Gastrocnemius medialis (tissue), 4 donors: ENCODE measurements around the gene TSLP. TPM values are rescaled to one million over a fixed set of nuclear protein-coding genes. Genes with fewer than 3 reads are reported as not detected.

ENCODE experiments used
- ATAC-seq, 2 donors: fragments of 150-250 bp; one replicate each; pipeline ENCODE4 v1.9.1; 2016
- DNase-seq, 2 donors: peaks; one replicate each; pipeline ENCODE4 v3.0.0-alpha.2; 2019
- H3K27ac ChIP-seq, 4 donors: fragments of 200-600 bp; sonication (generic); 1 replicate in 1 of 4; 2 replicates in 3 of 4; pipeline ENCODE4 v1.5.1; 2016 to 2018; ENCODE audit warnings: mild to moderate bottlenecking in 2 of 4, moderate library complexity in 1 of 4
- H3K27me3 ChIP-seq, 3 donors: fragments of 200-600 bp; sonication (generic) in 2 of 3; 1 replicate in 1 of 3; 2 replicates in 2 of 3; pipeline versions ENCODE4 v1.5.1 to v1.6.0; 2016 to 2019; ENCODE audit warnings: mild to moderate bottlenecking in 1 of 3, moderate library complexity in 1 of 3
- H3K36me3 ChIP-seq, 2 donors: fragments of 200-600 bp; sonication (generic) in 1 of 2; one replicate each; pipeline ENCODE4 v1.5.1; 2017 to 2018
- H3K4me1 ChIP-seq, 2 donors: fragments of 200-600 bp; sonication (generic) in 1 of 2; one replicate each; pipeline ENCODE4 v1.5.1; 2016 to 2017; ENCODE audit warnings: mild to moderate bottlenecking in 2 of 2
- H3K4me3 ChIP-seq, 4 donors: fragments of 200-600 bp; sonication (generic) in 3 of 4; 1 replicate in 1 of 4; 2 replicates in 3 of 4; pipeline ENCODE4 v1.5.1; 2016 to 2019; ENCODE audit warnings: mild to moderate bottlenecking in 2 of 4
- H3K9me3 ChIP-seq, 3 donors: fragments of 200-600 bp; sonication (generic) in 2 of 3; 1 replicate in 1 of 3; 2 replicates in 2 of 3; pipeline ENCODE4 v1.5.1; 2016 to 2019
- CTCF ChIP-seq, 5 experiments: fragments of 450-650 bp in 3 of 5; fragments of 200-600 bp in 2 of 5; sonication (generic) in 2 of 5; IDR thresholded peaks in 4 of 5; conservative IDR thresholded peaks in 1 of 5; 1 replicate in 4 of 5; 2 replicates in 1 of 5; pipeline ENCODE4 v1.5.1; 2016 to 2019; ENCODE audit warnings: antibody characterized with exemption in 5 of 5, mild to moderate bottlenecking in 3 of 5, moderate library complexity in 3 of 5
- POLR2A ChIP-seq, 2 donors: fragments of 450-650 bp; IDR thresholded peaks; one replicate each; pipeline ENCODE4 v1.6.1; 2017; ENCODE audit warnings: antibody characterized with exemption in 2 of 2, mild to moderate bottlenecking in 2 of 2, moderate library complexity in 2 of 2
- in situ Hi-C, 4 donors: fragments of 200-750 bp; cut with MboI; loops; one replicate each; pipeline versions ENCODE4 v1.15.0 to v1.8.0; 2017; ENCODE audit warnings: low sequenced_read_pairs in 4 of 4
- intact Hi-C: fragments of 100-400 bp; cut with DNase I; formaldehyde crosslinking; loops from one replicate; pipeline ENCODE4 v1.15.1; 2023; ENCODE audit warnings: low total_unique reads
- total RNA-seq, 4 donors: library from RNA; depleted of rRNA; stranded (reverse); fragments of >200 nt; gene quantifications; one replicate each; pipeline versions ENCODE4 v1.1.0 to v1.2.3, GENCODE V29; 2016

The TSLP gene
- total RNA-seq: under 1 TPM in 2 of 4 donors, not detected in 2; 0.36 to 0.58 TPM

GRCh38 chr5:111071413-111071812 lies at the start of gene TSLP:
Gene TSLP (plus strand): TSS chr5:111071713. CDS start chr5:111071891, 178 bp downstream.
- DNase-seq: no peak
- no peak for ATAC-seq
- H3K27me3 ChIP-seq: peaks cover 15 to 38% (median 22%) of the 10 kb centered on the region in 3 donors
- no peaks in the 10 kb centered on the region for H3K36me3 ChIP-seq
- H3K4me3 ChIP-seq: peak within 1 kb of the TSS; percentile 52 to 71 (median 64)
- intact Hi-C loops: no loop called here
- TF ChIP-seq CTCF (IDR thresholded peaks at IDR 0.05 in 4 of 5, conservative IDR thresholded peaks at IDR 0.05 in 1 of 5) (no peak), POLR2A (IDR thresholded peaks at IDR 0.05) (no peak)
- in situ Hi-C loops: loop anchor here in 1 of 4 donors (25.0 kb wide), 1 partner anchor 309 kb away; no protein-coding TSS in a partner anchor
- no peak within 1 kb of the TSS for H3K27ac ChIP-seq
- peaks cover 7 to 8% of the 10 kb centered on the region in 2 donors for H3K4me1 ChIP-seq
- no peaks in the 10 kb centered on the region for H3K9me3 ChIP-seq

GRCh38 chr5:111022301-111022700 lies 49.2 kb upstream of the TSLP start:
- H3K27ac ChIP-seq: no peak overlapping the region
- DNase-seq: no peak
- intact Hi-C loops (no loop called here), in situ Hi-C loops (no loop called here)
- no peaks in the 10 kb centered on the region for H3K9me3 ChIP-seq
- no peaks in the 10 kb centered on the region for H3K36me3 ChIP-seq
- H3K27me3 ChIP-seq: no peaks in the 10 kb centered on the region
- TF ChIP-seq CTCF (IDR thresholded peaks at IDR 0.05 in 4 of 5, conservative IDR thresholded peaks at IDR 0.05 in 1 of 5): no peak
- TF ChIP-seq POLR2A (IDR thresholded peaks at IDR 0.05): no peak
- no peak overlapping the region for H3K4me3 ChIP-seq
- ATAC-seq: no peak
- no peaks in the 10 kb centered on the region for H3K4me1 ChIP-seq

- H3K4me3 ChIP-seq: no peak overlapping the region
- H3K4me1 ChIP-seq: no peaks in the 10 kb centered on the region
- TF ChIP-seq POLR2A (IDR thresholded peaks at IDR 0.05) (no peak), CTCF (IDR thresholded peaks at IDR 0.05 in 4 of 5, conservative IDR thresholded peaks at IDR 0.05 in 1 of 5) (no peak)
- intact Hi-C loops (no loop called here), in situ Hi-C loops (no loop called here)
- H3K36me3 ChIP-seq: no peaks in the 10 kb centered on the region
- H3K9me3 ChIP-seq: no peaks in the 10 kb centered on the region
- ATAC-seq: no peak
- no peaks in the 10 kb centered on the region for H3K27me3 ChIP-seq
- no peak for DNase-seq
- no peak overlapping the region for H3K27ac ChIP-seq
Observed at GRCh38 chr5:111028865-111029264, 42.6 kb upstream of the TSLP start.

GRCh38 chr5:111043712-111044506 lies 27.6 kb upstream of the TSLP start:
- in situ Hi-C loops: no loop called here
- Histone ChIP-seq H3K4me3 (no peak overlapping the region), H3K9me3 (peaks cover 0 to 5% (median 0%) of the 10 kb centered on the region in 3 donors), H3K27me3 (no peaks in the 10 kb centered on the region), H3K36me3 (no peaks in the 10 kb centered on the region), H3K4me1 (no peaks in the 10 kb centered on the region), H3K27ac (no peak overlapping the region)
- ATAC-seq: no peak
- no peak for TF ChIP-seq POLR2A (IDR thresholded peaks at IDR 0.05)
- no peak for TF ChIP-seq CTCF (IDR thresholded peaks at IDR 0.05 in 4 of 5, conservative IDR thresholded peaks at IDR 0.05 in 1 of 5)
- no peak for DNase-seq
- intact Hi-C loops: no loop called here
